Brain microvascular endothelial cell (primary cell): ENCODE data around the gene MEGF10.

Experiments
- DNase-seq: peaks from one replicate; pipeline ENCODE4 v3.0.0-alpha.2; 2020
- H3K27ac ChIP-seq: fragments of 250-450 bp; sonication (Bioruptor Pico); 2 replicates; pipeline ENCODE4 v1.5.1; 2020; ENCODE audit warnings: mild to moderate bottlenecking, moderate library complexity
- H3K27me3 ChIP-seq: fragments of 250-450 bp; sonication (Bioruptor Pico); replicated peaks from 2 replicates; pipeline ENCODE4 v1.5.1; 2020; ENCODE audit warnings: mild to moderate bottlenecking
- H3K36me3 ChIP-seq: fragments of 250-450 bp; sonication (Bioruptor Pico); replicated peaks from 2 replicates; pipeline ENCODE4 v1.5.1; 2020; ENCODE audit warnings: mild to moderate bottlenecking
- H3K4me3 ChIP-seq: 2 replicates; pipeline ENCODE4 v1.5.1; 2011; ENCODE audit warnings: low read depth, mild to moderate bottlenecking, control low read depth, low read length, moderate library complexity
- CTCF ChIP-seq: IDR thresholded peaks from 2 replicates; pipeline ENCODE4 v1.5.1; 2011; ENCODE audit warnings: low read depth, mild to moderate bottlenecking, moderate library complexity, low read length, control low read depth, inconsistent platforms; ENCODE audit errors: missing control alignments
- in situ Hi-C: cut with HindIII; loops from 2 replicates; pipeline ENCODE4 v1.10.0; 2017; ENCODE audit warnings: low sequenced_read_pairs, low pct_ligation_motif_present

The MEGF10 gene

DNA sequence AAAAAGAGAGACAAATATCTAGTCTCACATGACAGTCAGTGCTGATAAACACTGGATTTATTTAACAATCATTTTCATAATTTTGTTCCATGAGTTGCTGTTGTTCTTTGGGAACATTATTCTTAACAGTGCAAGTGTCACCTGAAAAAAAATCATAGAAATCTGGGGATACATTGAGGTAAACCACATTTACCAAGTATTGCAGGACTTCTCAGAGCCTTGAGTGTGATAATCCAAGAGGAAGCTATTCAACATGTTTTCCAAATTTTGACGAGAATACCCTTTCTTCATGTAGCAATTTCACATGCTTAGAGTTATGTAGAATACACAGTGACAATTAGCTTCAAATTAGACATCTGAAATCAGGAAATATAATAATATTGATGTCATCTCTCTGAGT lies 108.5 kb downstream of the MEGF10 start:
- DNase-seq: no peak
- in situ Hi-C loops: no loop called here
- Histone ChIP-seq H3K27ac (no peak overlapping the region), H3K36me3 (no peaks in the 10 kb centered on the region), H3K27me3 (no peaks in the 10 kb centered on the region), H3K4me3 (no peak overlapping the region)
- no peak for TF ChIP-seq CTCF

DNA sequence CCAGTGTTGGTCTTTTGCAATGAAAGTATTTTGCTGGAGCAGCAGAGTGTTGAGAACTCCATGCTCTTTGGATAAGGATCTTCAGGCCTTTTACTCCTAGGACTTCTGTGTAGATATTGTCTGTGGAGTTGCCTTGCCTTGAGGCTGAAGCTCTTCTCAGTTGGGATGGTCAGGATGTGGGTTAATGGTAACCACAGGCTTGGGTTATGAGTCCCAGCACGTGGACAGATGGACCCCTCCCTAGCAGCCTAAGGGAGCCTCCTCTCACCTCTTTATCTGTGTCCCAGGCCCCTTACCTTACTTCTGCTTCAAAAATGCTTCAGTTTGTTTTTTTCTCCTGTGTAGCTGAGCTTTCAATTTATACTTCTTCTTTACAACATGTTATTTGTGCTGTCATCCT lies 109.9 kb downstream of the MEGF10 start:
- Histone ChIP-seq H3K27ac (no peak overlapping the region), H3K4me3 (no peak overlapping the region), H3K27me3 (no peaks in the 10 kb centered on the region), H3K36me3 (no peaks in the 10 kb centered on the region)
- in situ Hi-C loops: no loop called here
- DNase-seq: no peak
- no peak for TF ChIP-seq CTCF

DNA sequence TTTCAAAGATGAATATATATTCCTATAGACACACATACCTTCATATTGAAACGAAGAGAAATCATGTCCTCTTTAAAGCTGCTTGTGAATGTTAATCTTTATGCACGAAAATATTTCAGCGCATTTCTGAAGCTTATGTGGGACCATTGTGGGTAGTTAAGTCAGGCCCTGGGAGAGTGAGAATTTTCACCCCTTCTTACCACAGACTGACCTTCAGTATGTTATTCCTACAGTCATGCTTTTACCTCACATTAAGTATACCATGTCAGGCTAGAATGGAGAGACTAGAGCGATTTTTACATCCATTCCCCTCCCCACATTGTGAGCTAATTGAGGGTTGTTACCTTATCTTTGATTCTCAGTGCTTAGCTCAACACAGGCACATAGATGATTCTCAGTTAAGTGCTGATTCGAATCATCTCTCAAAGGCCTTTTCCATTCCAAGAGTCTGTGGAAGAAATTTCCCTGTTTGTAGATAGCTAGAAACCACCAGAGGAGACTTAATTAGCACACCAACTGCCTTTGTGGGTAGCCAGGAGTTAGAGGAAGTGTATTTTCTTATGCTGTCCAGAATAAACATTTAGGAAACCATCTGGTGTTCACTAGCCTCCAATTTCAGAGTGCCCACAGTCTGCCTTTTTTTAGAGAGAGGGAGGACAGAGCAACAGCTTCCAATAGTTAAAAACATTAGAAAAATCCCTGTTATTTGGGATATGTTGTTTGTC lies 110.5 kb downstream of the MEGF10 start:
- TF ChIP-seq CTCF: no peak
- in situ Hi-C loops: no loop called here
- DNase-seq: peak; percentile 36
- Histone ChIP-seq H3K27me3 (no peaks in the 10 kb centered on the region), H3K36me3 (no peaks in the 10 kb centered on the region), H3K27ac (no peak overlapping the region), H3K4me3 (no peak overlapping the region)

- in situ Hi-C loops: no loop called here
Observed at GRCh38 chr5:127402361-127402760, 111.8 kb downstream of the MEGF10 start.

GRCh38 chr5:127404190-127404589 lies 113.6 kb downstream of the MEGF10 start:
- in situ Hi-C loops: no loop called here
- no peak for TF ChIP-seq CTCF
- Histone ChIP-seq H3K27ac (no peak overlapping the region), H3K4me3 (no peak overlapping the region), H3K27me3 (no peaks in the 10 kb centered on the region), H3K36me3 (no peaks in the 10 kb centered on the region)
- no peak for DNase-seq

More at GRCh38 chr5:127402361-127402760, 111.8 kb downstream of the MEGF10 start:
- TF ChIP-seq CTCF: no peak
- H3K27me3 ChIP-seq: no peaks in the 10 kb centered on the region
- H3K27ac ChIP-seq: no peak overlapping the region
- no peak overlapping the region for H3K4me3 ChIP-seq
- DNase-seq: no peak
- no peaks in the 10 kb centered on the region for H3K36me3 ChIP-seq
